ENCODE data around the gene BEND4.
"Not testable (repeated sequence)": the region's sequence is repeated elsewhere in the genome, so short reads cannot be mapped to it uniquely, and the experiment has no call there.

BEND4 gene

GRCh38 chr4:42152507-42153504 lies at the start of gene BEND4:
TSS of gene BEND4 (minus strand) at chr4:42152655. CDS start at chr4:42152143, 512 bp downstream.
- H3K4me3 ChIP-seq (ENCODE audit: low read depth, low read length) = peak within 1 kb of the TSS; percentile 34
- DNase-seq (ENCODE audit: low read depth) = no peak
- no peak for TF ChIP-seq CTCF (IDR thresholded peaks at IDR 0.05; ENCODE audit: low read depth, low read length, missing control alignments)
- in situ Hi-C loops (cut with HindIII; ENCODE audit: low sequenced_read_pairs) = no loop called here

- no peak for TF ChIP-seq CTCF (IDR thresholded peaks at IDR 0.05; ENCODE audit: low read depth, low read length, missing control alignments)
- no peak overlapping the region for H3K4me3 ChIP-seq (ENCODE audit: low read depth, low read length)
- in situ Hi-C loops (cut with HindIII; ENCODE audit: low sequenced_read_pairs) = no loop called here
- DNase-seq (ENCODE audit: low read depth) = no peak
These were observed 44.9 kb upstream of the BEND4 start for GRCh38 chr4:42197341-42197740.

- H3K4me3 ChIP-seq (ENCODE audit: low read depth, low read length) = no peak overlapping the region
- DNase-seq (ENCODE audit: low read depth) = no peak
- in situ Hi-C loops (cut with HindIII; ENCODE audit: low sequenced_read_pairs) = no loop called here
- no peak for TF ChIP-seq CTCF (IDR thresholded peaks at IDR 0.05; ENCODE audit: low read depth, low read length, missing control alignments)
These were observed 20.5 kb upstream of the BEND4 start for GRCh38 chr4:42172921-42173320.

- no peak overlapping the region for H3K4me3 ChIP-seq (ENCODE audit: low read depth, low read length)
- TF ChIP-seq CTCF (IDR thresholded peaks at IDR 0.05; ENCODE audit: low read depth, low read length, missing control alignments) = no peak
- no peak for DNase-seq (ENCODE audit: low read depth)
- in situ Hi-C loops (cut with HindIII; ENCODE audit: low sequenced_read_pairs) = no loop called here
These were observed 19.8 kb upstream of the BEND4 start for GRCh38 chr4:42172128-42172790.

GRCh38 chr4:42167709-42168108 lies 15.3 kb upstream of the BEND4 start:
- TF ChIP-seq CTCF (IDR thresholded peaks at IDR 0.05; ENCODE audit: low read depth, low read length, missing control alignments) = no peak
- DNase-seq (ENCODE audit: low read depth) = no peak
- in situ Hi-C loops (cut with HindIII; ENCODE audit: low sequenced_read_pairs) = no loop called here
- H3K4me3 ChIP-seq (ENCODE audit: low read depth, low read length) = no peak overlapping the region

GRCh38 chr4:42166186-42166585 lies 13.7 kb upstream of the BEND4 start:
- DNase-seq (ENCODE audit: low read depth); H3K4me3 ChIP-seq (ENCODE audit: low read depth, low read length); in situ Hi-C loops (cut with HindIII; ENCODE audit: low sequenced_read_pairs): not testable (repeated sequence)

Measured in astrocyte of the cerebellum (primary cell).